Fibroblast of lung (primary cell): ENCODE results near the gene PIK3AP1.

Experiments used
- EZH2 ChIP-seq: IDR thresholded peaks from 2 replicates; pipeline ENCODE4 v1.5.1; 2012; ENCODE audit warnings: low read length, control low read depth, mild to moderate bottlenecking; ENCODE audit errors: missing control alignments
- TF ChIP-seq, protein P1 (sequence below), 2 donors: IDR thresholded peaks in 1 of 2; conservative IDR thresholded peaks in 1 of 2; 1 replicate in 1 of 2; 2 replicates in 1 of 2; pipeline ENCODE4 v1.5.1; 2011 to 2012; ENCODE audit warnings: low read length in 2 of 2, control low read depth in 1 of 2, inconsistent platforms in 1 of 2, low read depth in 1 of 2, mild to moderate bottlenecking in 1 of 2

DNA sequence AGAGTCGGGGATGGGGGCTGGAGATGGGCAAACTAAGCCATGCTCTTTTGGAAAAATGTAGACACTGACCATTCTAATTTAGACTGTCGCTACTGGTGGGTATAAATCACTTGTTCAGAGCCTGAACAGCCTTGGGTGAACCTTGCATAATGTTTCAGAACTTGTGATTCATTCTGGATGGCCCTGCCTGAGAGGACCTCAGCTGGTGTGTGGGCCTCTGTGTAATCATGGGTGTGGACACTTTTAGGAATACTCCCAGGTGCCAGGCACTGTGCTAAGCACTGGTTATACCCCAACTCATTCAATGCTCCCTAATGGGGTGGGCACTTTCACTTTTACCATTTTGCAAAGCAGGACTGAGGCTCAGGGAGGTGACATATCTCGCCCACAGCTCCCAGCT lies 106.7 kb downstream of the PIK3AP1 start:
- TF ChIP-seq, protein P1, sequence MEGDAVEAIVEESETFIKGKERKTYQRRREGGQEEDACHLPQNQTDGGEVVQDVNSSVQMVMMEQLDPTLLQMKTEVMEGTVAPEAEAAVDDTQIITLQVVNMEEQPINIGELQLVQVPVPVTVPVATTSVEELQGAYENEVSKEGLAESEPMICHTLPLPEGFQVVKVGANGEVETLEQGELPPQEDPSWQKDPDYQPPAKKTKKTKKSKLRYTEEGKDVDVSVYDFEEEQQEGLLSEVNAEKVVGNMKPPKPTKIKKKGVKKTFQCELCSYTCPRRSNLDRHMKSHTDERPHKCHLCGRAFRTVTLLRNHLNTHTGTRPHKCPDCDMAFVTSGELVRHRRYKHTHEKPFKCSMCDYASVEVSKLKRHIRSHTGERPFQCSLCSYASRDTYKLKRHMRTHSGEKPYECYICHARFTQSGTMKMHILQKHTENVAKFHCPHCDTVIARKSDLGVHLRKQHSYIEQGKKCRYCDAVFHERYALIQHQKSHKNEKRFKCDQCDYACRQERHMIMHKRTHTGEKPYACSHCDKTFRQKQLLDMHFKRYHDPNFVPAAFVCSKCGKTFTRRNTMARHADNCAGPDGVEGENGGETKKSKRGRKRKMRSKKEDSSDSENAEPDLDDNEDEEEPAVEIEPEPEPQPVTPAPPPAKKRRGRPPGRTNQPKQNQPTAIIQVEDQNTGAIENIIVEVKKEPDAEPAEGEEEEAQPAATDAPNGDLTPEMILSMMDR (conservative IDR thresholded peaks at IDR 0.05 in 1 of 2, IDR thresholded peaks at IDR 0.05 in 1 of 2; ENCODE audit: low read depth in 1 of 2, low read length in 2 of 2): no peak
- no peak for TF ChIP-seq EZH2
